ENCODE measurements around the gene HELZ2. TPM values are rescaled to one million over a fixed set of nuclear protein-coding genes. Genes with fewer than 3 reads are reported as not detected.

HELZ2 gene
- total RNA-seq, 4 donors from 2014 or later: 16.3 to 33.7 (median 24.7) TPM

DNA sequence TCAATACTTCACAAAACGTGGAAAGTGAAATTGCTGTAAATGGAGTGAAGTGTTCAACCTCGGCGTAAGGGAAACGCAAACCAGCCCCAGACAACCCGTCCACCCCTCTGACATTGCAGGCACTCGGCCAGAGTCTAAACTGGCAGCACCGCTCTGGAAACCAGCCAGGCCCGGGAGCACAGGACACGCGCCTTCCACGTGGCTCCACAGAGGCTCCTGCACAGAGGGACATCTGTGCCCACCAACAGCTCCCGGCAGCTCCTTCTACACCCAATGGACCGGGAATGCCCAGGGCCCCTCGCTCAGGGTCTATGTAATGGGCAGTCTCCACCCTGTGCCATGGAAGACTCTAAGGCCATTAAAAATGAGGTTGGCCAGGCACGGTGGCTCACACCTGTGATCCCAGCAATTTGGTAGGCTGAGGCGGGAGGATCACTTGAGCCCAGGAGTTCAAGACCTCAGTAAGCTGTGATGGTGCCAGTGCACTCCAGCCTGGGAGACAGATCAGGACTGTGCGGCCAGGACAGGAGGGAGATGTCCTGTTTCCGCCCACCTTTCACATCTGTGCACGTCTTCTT, 3.4 kb upstream of the HELZ2 start:
- H3K27me3 ChIP-seq: peaks cover 0 to 4% of the 10 kb centered on the region in 2 donors
- no peak overlapping the region for H3K27ac ChIP-seq
- H3K36me3 ChIP-seq: peaks cover 0 to 3% (median 0%) of the 10 kb centered on the region in 3 donors
- no peaks in the 10 kb centered on the region for H3K9me3 ChIP-seq
- H3K4me3 ChIP-seq: no peak overlapping the region
- WGBS, 2 donors: 55 to 78% methylated on average over 18 to 19 of the region's 19 CpGs
- no peak for TF ChIP-seq POLR2A (IDR thresholded peaks at IDR 0.05)
- no peak for TF ChIP-seq EP300 (IDR thresholded peaks at IDR 0.05)
- no peak for TF ChIP-seq CTCF (IDR thresholded peaks at IDR 0.05)
- peaks cover 0 to 22% (median 12%) of the 10 kb centered on the region in 4 donors for H3K4me1 ChIP-seq
- no peak for DNase-seq (ENCODE audit: low spot score in 2 of 2)

DNA sequence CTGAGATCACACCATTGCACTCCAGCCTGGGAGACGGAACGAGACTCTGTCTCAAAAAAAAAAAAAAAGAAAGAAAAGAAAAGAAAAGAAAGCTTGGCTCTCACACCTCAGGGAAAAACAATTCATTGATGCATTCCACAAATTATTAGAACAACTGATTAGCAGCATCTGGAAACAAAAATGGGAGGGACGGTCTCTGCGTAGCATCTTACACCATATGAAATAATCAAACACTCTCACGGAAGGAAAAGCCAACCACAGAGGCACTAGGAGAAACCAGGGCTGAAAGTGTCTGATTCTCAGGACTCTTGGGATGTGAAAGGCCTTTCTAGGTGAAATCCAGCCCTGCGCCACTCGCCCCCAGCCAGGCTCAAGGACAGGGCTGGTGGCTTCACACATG, 2.3 kb upstream of the HELZ2 start:
- Histone ChIP-seq H3K4me1 (peaks cover 0 to 27% (median 12%) of the 10 kb centered on the region in 4 donors), H3K27ac (no peak overlapping the region), H3K27me3 (peaks cover 0 to 4% of the 10 kb centered on the region in 2 donors), H3K4me3 (no peak overlapping the region), H3K9me3 (no peaks in the 10 kb centered on the region), H3K36me3 (peaks cover 0 to 9% (median 0%) of the 10 kb centered on the region in 3 donors)
- WGBS, 2 donors: 71 to 75% methylated on average over 7 of the region's 7 CpGs
- TF ChIP-seq POLR2A (IDR thresholded peaks at IDR 0.05) (no peak), EP300 (IDR thresholded peaks at IDR 0.05) (no peak), CTCF (IDR thresholded peaks at IDR 0.05) (no peak)
- no peak for DNase-seq (ENCODE audit: low spot score in 2 of 2)

DNA sequence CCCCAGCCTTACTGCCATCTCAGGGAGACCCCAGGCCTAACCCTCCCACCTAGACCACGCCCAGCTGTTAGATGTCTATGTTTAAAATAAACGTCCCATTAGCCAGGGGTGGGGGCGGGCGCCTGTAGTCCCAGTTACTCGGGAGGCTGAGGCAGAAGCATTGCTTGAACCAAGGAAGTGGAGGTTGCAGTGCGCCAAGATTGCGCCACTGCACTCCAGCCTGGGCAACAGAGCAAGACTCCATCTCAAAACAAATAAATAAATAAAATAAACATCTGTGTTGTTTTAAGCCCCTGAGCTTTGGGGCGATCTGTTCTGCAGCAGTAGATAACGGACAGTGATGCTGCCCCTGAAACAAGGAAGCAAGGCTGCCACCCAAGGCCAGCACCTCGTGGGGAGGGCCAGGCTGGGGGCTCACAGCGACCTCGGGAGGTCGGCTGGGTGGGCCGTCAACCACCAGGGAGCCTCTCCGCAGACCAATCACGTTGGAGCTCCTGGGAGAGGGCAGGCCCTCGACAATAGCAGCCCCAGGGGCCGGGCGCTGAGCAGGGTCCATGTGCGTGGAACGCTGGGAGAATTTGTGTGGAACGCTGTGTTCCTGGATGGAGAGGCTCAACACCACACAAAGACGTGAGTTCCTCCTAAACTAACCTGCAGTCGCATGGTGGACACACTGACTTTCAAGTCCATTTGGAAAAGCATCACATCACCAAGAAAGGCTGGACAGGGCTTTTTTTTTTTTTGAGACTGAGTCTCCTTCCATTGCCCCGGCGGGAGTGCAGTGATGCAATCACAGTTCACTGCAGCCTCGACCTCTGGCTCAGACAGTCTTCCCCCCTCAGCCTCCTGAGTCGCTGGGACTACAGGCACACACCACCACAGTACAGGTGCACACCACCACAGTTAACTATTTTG, 1.0 kb upstream of the HELZ2 start:
- H3K36me3 ChIP-seq: peaks cover 0 to 15% (median 0%) of the 10 kb centered on the region in 3 donors
- H3K4me1 ChIP-seq: peaks cover 0 to 27% (median 12%) of the 10 kb centered on the region in 4 donors
- 65 to 67% methylated on average over 27 to 28 of the region's 28 CpGs for WGBS, 2 donors
- peak overlapping the region in 1 of 4 donors; percentile 84 for H3K4me3 ChIP-seq
- H3K27ac ChIP-seq: peak overlapping the region in 3 of 4 donors; percentile 69 to 92 (median 90)
- H3K9me3 ChIP-seq: no peaks in the 10 kb centered on the region
- no peak for DNase-seq (ENCODE audit: low spot score in 2 of 2)
- peaks cover 0 to 4% of the 10 kb centered on the region in 2 donors for H3K27me3 ChIP-seq
- TF ChIP-seq POLR2A (IDR thresholded peaks at IDR 0.05) (no peak), CTCF (IDR thresholded peaks at IDR 0.05) (no peak), EP300 (IDR thresholded peaks at IDR 0.05) (no peak)

- Histone ChIP-seq H3K4me3 (peak overlapping the region; percentile 69 to 89 (median 82)), H3K9me3 (no peaks in the 10 kb centered on the region), H3K4me1 (peaks cover 0 to 27% (median 12%) of the 10 kb centered on the region in 4 donors), H3K27me3 (no peaks in the 10 kb centered on the region), H3K27ac (peak overlapping the region; percentile 67 to 92 (median 80)), H3K36me3 (peaks cover 0 to 25% (median 0%) of the 10 kb centered on the region in 3 donors)
- no peak for DNase-seq (ENCODE audit: low spot score in 2 of 2)
- 1 to 2% methylated on average over 14 to 19 of the region's 24 CpGs for WGBS, 2 donors
- no peak for TF ChIP-seq CTCF (IDR thresholded peaks at IDR 0.05)
- no peak for TF ChIP-seq POLR2A (IDR thresholded peaks at IDR 0.05)
- no peak for TF ChIP-seq EP300 (IDR thresholded peaks at IDR 0.05)
These were observed 350 bp downstream of the HELZ2 start for GRCh38 chr20:63573647-63574131.
